Trophoblast cell (in vitro differentiated cells and primary cell): Measurements from ENCODE around the gene RAB35. TPM values are rescaled to one million over a fixed set of nuclear protein-coding genes. Genes with fewer than 3 reads are reported as not detected.
A peak's percentile ranks its signal among the peaks of the same experiment; 100 is the strongest.

Experiments used
- DNase-seq, 2 donors: peaks; one replicate each; pipeline ENCODE4 v3.0.0-alpha.2; 2016
- H2AFZ ChIP-seq: 2 replicates; pipeline ENCODE4 v1.6.1; 2013; ENCODE audit warnings: low read length, moderate library complexity, mild to moderate bottlenecking; ENCODE audit not compliant: insufficient read depth, poor library complexity
- H2AK5ac ChIP-seq: 2 replicates; pipeline ENCODE4 v1.6.1; 2013; ENCODE audit warnings: mild to moderate bottlenecking, low read length
- H2BK120ac ChIP-seq: 2 replicates; pipeline ENCODE4 v1.6.1; 2013; ENCODE audit warnings: low read length, mild to moderate bottlenecking, moderate library complexity; ENCODE audit not compliant: insufficient read depth, poor library complexity
- H2BK12ac ChIP-seq: 2 replicates; pipeline ENCODE4 v1.6.1; 2013; ENCODE audit warnings: mild to moderate bottlenecking, low read length, moderate library complexity
- H2BK5ac ChIP-seq: 2 replicates; pipeline ENCODE4 v1.6.1; 2013; ENCODE audit warnings: low read length, low read depth, moderate library complexity, mild to moderate bottlenecking; ENCODE audit not compliant: poor library complexity
- H3K14ac ChIP-seq: 2 replicates; pipeline ENCODE4 v1.6.1; 2013; ENCODE audit warnings: mild to moderate bottlenecking, low read length
- H3K18ac ChIP-seq: 2 replicates; pipeline ENCODE4 v1.6.1; 2013; ENCODE audit warnings: mild to moderate bottlenecking, low read length
- H3K23ac ChIP-seq: 2 replicates; pipeline ENCODE4 v1.6.1; 2013; ENCODE audit warnings: low read length
- H3K27ac ChIP-seq: 2 replicates; pipeline ENCODE4 v1.5.1; 2013; ENCODE audit warnings: low read depth, mild to moderate bottlenecking, inconsistent platforms, low read length, moderate library complexity
- H3K27me3 ChIP-seq: 2 replicates; pipeline ENCODE4 v1.6.1; 2013; ENCODE audit warnings: inconsistent platforms, mild to moderate bottlenecking, low read length, moderate library complexity; ENCODE audit not compliant: insufficient read depth
- H3K36me3 ChIP-seq, 2 experiments: 1 replicate in 1 of 2; 2 replicates in 1 of 2; pipeline ENCODE4 v1.6.1; 2013; ENCODE audit warnings: low read length in 2 of 2, mild to moderate bottlenecking in 2 of 2, moderate library complexity in 1 of 2; ENCODE audit not compliant: insufficient read depth in 2 of 2, control insufficient read depth in 1 of 2
- H3K4ac ChIP-seq: 2 replicates; pipeline ENCODE4 v1.6.1; 2013; ENCODE audit warnings: low read depth, mild to moderate bottlenecking, low read length, moderate library complexity
- H3K4me1 ChIP-seq, 2 experiments: 1 replicate in 1 of 2; 2 replicates in 1 of 2; pipeline ENCODE4 v1.6.1; 2013; ENCODE audit warnings: low read length in 2 of 2, mild to moderate bottlenecking in 2 of 2, moderate library complexity in 1 of 2; ENCODE audit not compliant: insufficient read depth in 2 of 2, control insufficient read depth in 1 of 2
- H3K4me2 ChIP-seq: 2 replicates; pipeline ENCODE4 v1.6.1; 2013; ENCODE audit warnings: inconsistent platforms, mild to moderate bottlenecking, low read length, moderate library complexity
- H3K4me3 ChIP-seq: 2 replicates; pipeline ENCODE4 v1.5.1; 2013; ENCODE audit warnings: mild to moderate bottlenecking, low read depth, low read length, inconsistent platforms
- H3K79me1 ChIP-seq: one replicate; pipeline ENCODE4 v1.6.1; 2013; ENCODE audit warnings: low read length
- H3K79me2 ChIP-seq: 2 replicates; pipeline ENCODE4 v1.6.1; 2013; ENCODE audit warnings: low read length, mild to moderate bottlenecking; ENCODE audit not compliant: control insufficient read depth, insufficient read depth, poor library complexity
- H3K9ac ChIP-seq: 2 replicates; pipeline ENCODE4 v1.6.1; 2013; ENCODE audit warnings: mild to moderate bottlenecking, low read length
- H3K9me3 ChIP-seq: 2 replicates; pipeline ENCODE4 v1.6.1; 2013; ENCODE audit warnings: low read depth, mild to moderate bottlenecking, control low read depth, inconsistent platforms, low read length; ENCODE audit not compliant: insufficient read depth
- H4K12ac ChIP-seq: 2 replicates; pipeline ENCODE4 v1.6.1; 2013; ENCODE audit warnings: low read depth, mild to moderate bottlenecking, low read length, moderate library complexity
- H4K8ac ChIP-seq: 2 replicates; pipeline ENCODE4 v1.6.1; 2013; ENCODE audit warnings: low read depth, mild to moderate bottlenecking, low read length, moderate library complexity
- H4K91ac ChIP-seq: one replicate; pipeline ENCODE4 v1.6.1; 2013; ENCODE audit warnings: low read depth, mild to moderate bottlenecking, low read length, moderate library complexity
- WGBS: extraction: QIAGEN DNeasy Blood & Tissue Kit; methylation state at CpG from one replicate; pipeline ENCODE4 v1.1.7; 2013; ENCODE audit warnings: missing lambda C conversion rate; ENCODE audit not compliant: insufficient read length, insufficient coverage; ENCODE audit errors: extremely low coverage; 5-methylcytosine and 5-hydroxymethylcytosine counted together
- polyA plus RNA-seq: library from polyadenylated mRNA; stranded (reverse); fragments of 200-250 nt; gene quantifications from 2 replicates; pipeline ENCODE4 v1.2.3, GENCODE V29; 2013

RAB35 gene
- polyA plus RNA-seq: 46.0 and 48.9 TPM in 2 replicates

DNA sequence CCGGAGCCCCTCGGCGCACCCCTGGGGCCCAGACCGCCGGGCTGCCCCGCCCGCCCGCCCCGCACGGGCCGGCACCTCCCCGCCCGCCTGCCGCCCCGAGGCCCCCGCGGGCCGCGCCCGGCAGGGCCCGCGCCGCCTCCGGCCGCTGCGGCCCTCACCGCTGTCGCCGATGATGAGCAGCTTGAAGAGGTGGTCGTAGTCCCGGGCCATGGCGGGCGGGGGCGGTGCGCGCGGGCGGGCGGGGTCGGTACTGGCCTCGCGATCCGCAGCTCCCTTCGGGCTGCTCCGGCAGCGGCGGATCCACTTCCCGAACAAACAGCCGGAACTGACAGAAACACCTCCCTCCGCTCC, at the start of gene RAB35:
Gene RAB35, minus strand, starts transcription at position 313 of the 351 bp plus-strand sequence. Its CDS starts 103 bp downstream, at position 210.
- H3K4me3 ChIP-seq: peak within 1 kb of the TSS; percentile 85
- H3K9me3 ChIP-seq: no peaks in the 10 kb centered on the region
- H2AK5ac ChIP-seq: peak within 1 kb of the TSS; percentile 97
- peak within 1 kb of the TSS; percentile 88 for H3K9ac ChIP-seq
- peak within 1 kb of the TSS; percentile 91 for H3K14ac ChIP-seq
- H3K18ac ChIP-seq: peak within 1 kb of the TSS; percentile 92
- no CpG with 5 or more reads among the region's 50 CpGs for WGBS
- peak within 1 kb of the TSS; percentile 92 for H2BK5ac ChIP-seq
- H2BK120ac ChIP-seq: peak within 1 kb of the TSS; percentile 81
- no peak within 1 kb of the TSS for H3K23ac ChIP-seq
- H3K4me2 ChIP-seq: peak within 1 kb of the TSS; percentile 97
- peak within 1 kb of the TSS; percentile 83 for H4K12ac ChIP-seq
- H2AFZ ChIP-seq: peak within 1 kb of the TSS; percentile 76
- peak within 1 kb of the TSS; percentile 94 for H3K27ac ChIP-seq
- peak within 1 kb of the TSS; percentile 96 for H4K8ac ChIP-seq
- peaks cover 9% of the 10 kb centered on the region for H3K79me1 ChIP-seq
- peak within 1 kb of the TSS; percentile 98 for H3K4ac ChIP-seq
- H3K36me3 ChIP-seq: peaks cover 12% of the 10 kb centered on the region in 2 experiments
- peak within 1 kb of the TSS; percentile 87 for H4K91ac ChIP-seq
- DNase-seq: no peak
- no peaks in the 10 kb centered on the region for H3K27me3 ChIP-seq
- H3K4me1 ChIP-seq: peaks cover 8 to 13% of the 10 kb centered on the region in 2 experiments
- H2BK12ac ChIP-seq: peak within 1 kb of the TSS; percentile 8
- peaks cover 27% of the 10 kb centered on the region for H3K79me2 ChIP-seq

- H2AFZ ChIP-seq: no peak overlapping the region
- no peak overlapping the region for H3K4me3 ChIP-seq
- H3K27ac ChIP-seq: no peak overlapping the region
- no peak overlapping the region for H2BK120ac ChIP-seq
- no peak overlapping the region for H3K9ac ChIP-seq
- no peak overlapping the region for H3K23ac ChIP-seq
- no peak overlapping the region for H3K18ac ChIP-seq
- H3K79me2 ChIP-seq: no peaks in the 10 kb centered on the region
- no CpG with 5 or more reads among the region's 11 CpGs for WGBS
- no peak overlapping the region for H2BK5ac ChIP-seq
- H3K14ac ChIP-seq: no peak overlapping the region
- H2AK5ac ChIP-seq: no peak overlapping the region
- H4K91ac ChIP-seq: no peak overlapping the region
- H4K8ac ChIP-seq: no peak overlapping the region
- no peaks in the 10 kb centered on the region for H3K79me1 ChIP-seq
- no peak overlapping the region for H3K4ac ChIP-seq
- peaks cover 60 to 79% of the 10 kb centered on the region in 2 experiments for H3K36me3 ChIP-seq
- no peaks in the 10 kb centered on the region for H3K27me3 ChIP-seq
- no peak overlapping the region for H3K4me2 ChIP-seq
- H3K4me1 ChIP-seq: no peaks in the 10 kb centered on the region
- DNase-seq: no peak
- peaks cover 4% of the 10 kb centered on the region for H3K9me3 ChIP-seq
- H2BK12ac ChIP-seq: no peak overlapping the region
- H4K12ac ChIP-seq: no peak overlapping the region
Observed at GRCh38 chr12:120164293-120164692, 47.7 kb upstream of the RAB35 start.

DNA sequence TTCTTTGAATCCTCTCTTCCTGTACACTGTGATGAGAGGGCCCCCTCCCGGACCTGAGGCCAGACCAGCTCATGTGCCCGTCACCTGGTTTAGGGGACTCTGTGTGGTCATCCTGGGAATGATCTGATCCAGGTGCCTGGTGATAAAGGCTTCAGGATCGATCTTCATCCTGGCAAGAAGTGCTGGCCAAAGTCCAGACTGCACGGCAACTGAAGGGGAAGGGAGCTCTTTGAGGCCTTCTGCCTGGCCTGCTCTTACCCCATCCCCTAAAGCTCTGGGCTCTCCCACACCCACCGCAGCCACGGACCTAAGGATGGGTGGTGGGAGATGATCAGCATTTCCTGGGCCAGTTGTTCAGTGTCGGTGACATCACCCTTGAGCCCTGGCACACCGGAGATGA, 46.2 kb upstream of the RAB35 start:
- H3K9ac ChIP-seq: no peak overlapping the region
- no peaks in the 10 kb centered on the region for H3K4me1 ChIP-seq
- H4K91ac ChIP-seq: no peak overlapping the region
- no peak overlapping the region for H3K23ac ChIP-seq
- no peaks in the 10 kb centered on the region for H3K79me1 ChIP-seq
- H3K4me2 ChIP-seq: no peak overlapping the region
- H3K27ac ChIP-seq: no peak overlapping the region
- peaks cover 4% of the 10 kb centered on the region for H3K9me3 ChIP-seq
- H3K36me3 ChIP-seq: peaks cover 65 to 81% of the 10 kb centered on the region in 2 experiments
- H4K12ac ChIP-seq: no peak overlapping the region
- no peak overlapping the region for H2BK5ac ChIP-seq
- no peaks in the 10 kb centered on the region for H3K79me2 ChIP-seq
- H3K14ac ChIP-seq: no peak overlapping the region
- DNase-seq: no peak
- no peak overlapping the region for H2AK5ac ChIP-seq
- no peak overlapping the region for H2AFZ ChIP-seq
- WGBS: no CpG with 5 or more reads among the region's 8 CpGs
- H3K4ac ChIP-seq: no peak overlapping the region
- no peak overlapping the region for H4K8ac ChIP-seq
- H3K4me3 ChIP-seq: no peak overlapping the region
- no peak overlapping the region for H3K18ac ChIP-seq
- no peak overlapping the region for H2BK12ac ChIP-seq
- no peak overlapping the region for H2BK120ac ChIP-seq
- H3K27me3 ChIP-seq: no peaks in the 10 kb centered on the region

- Histone ChIP-seq H3K4me2 (no peak overlapping the region), H3K27me3 (no peaks in the 10 kb centered on the region), H3K36me3 (peaks cover 69 to 84% of the 10 kb centered on the region in 2 experiments)
Observed at GRCh38 chr12:120161852-120162251, 45.3 kb upstream of the RAB35 start.

More at GRCh38 chr12:120161852-120162251, 45.3 kb upstream of the RAB35 start:
- Histone ChIP-seq H3K4ac (no peak overlapping the region), H3K79me2 (no peaks in the 10 kb centered on the region), H2AK5ac (no peak overlapping the region), H3K9me3 (peaks cover 4% of the 10 kb centered on the region), H3K9ac (no peak overlapping the region), H2BK120ac (no peak overlapping the region), H4K12ac (no peak overlapping the region), H4K8ac (no peak overlapping the region), H3K23ac (no peak overlapping the region), H3K14ac (no peak overlapping the region), H4K91ac (no peak overlapping the region), H3K4me3 (no peak overlapping the region), H3K27ac (no peak overlapping the region), H2BK5ac (no peak overlapping the region), H3K79me1 (no peaks in the 10 kb centered on the region), H3K4me1 (no peaks in the 10 kb centered on the region), H2AFZ (no peak overlapping the region), H3K18ac (no peak overlapping the region), H2BK12ac (no peak overlapping the region)
- DNase-seq: no peak
- no CpG with 5 or more reads among the region's 11 CpGs for WGBS
